Measurements from ENCODE around the gene CORO7.

The CORO7 gene

GRCh38 chr16:4426021-4426684, 9.8 kb upstream of the CORO7 start:
- peak; percentile 29 to 34 for DNase-seq (ENCODE audit: low read depth in 2 of 2)

- DNase-seq (ENCODE audit: low read depth in 2 of 2) = peak; percentile 90 to 93
Measured at GRCh38 chr16:4425378-4426020, 9.1 kb upstream of the CORO7 start, which contains the start of gene DNAJA3. Gene DNAJA3 (plus strand): TSS chr16:4425868. CDS start chr16:4425882, 14 bp downstream.

DNA sequence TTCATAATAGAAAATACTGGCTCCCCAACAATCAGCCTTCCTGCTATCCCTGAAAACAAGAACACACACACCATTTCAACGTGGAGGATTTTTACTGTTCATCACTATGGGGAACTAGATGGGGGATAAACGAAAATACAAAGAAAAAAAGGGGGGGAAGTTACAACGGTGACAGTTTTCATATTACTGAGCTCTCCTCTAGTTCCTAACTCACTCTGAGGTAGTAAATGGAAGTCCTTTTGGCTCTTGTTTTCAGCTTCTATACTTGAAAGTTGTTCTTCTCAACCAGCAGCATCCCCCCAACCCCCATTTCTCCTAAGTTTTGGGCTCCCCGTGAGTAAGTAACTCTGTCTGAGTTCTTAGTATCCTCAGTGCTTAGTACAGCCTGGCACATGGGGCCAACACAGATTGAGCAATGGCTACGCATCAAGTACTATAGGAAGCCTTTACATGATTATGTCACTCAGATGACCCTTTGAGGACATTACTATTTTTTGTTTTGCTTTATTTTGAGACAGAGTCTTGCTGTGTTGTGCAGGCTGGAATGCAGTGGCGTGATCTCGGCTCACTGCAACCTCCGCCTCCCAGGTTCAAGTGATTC, 4.2 kb upstream of the CORO7 start:
- DNase-seq (ENCODE audit: low read depth in 2 of 2) = no peak

DNA sequence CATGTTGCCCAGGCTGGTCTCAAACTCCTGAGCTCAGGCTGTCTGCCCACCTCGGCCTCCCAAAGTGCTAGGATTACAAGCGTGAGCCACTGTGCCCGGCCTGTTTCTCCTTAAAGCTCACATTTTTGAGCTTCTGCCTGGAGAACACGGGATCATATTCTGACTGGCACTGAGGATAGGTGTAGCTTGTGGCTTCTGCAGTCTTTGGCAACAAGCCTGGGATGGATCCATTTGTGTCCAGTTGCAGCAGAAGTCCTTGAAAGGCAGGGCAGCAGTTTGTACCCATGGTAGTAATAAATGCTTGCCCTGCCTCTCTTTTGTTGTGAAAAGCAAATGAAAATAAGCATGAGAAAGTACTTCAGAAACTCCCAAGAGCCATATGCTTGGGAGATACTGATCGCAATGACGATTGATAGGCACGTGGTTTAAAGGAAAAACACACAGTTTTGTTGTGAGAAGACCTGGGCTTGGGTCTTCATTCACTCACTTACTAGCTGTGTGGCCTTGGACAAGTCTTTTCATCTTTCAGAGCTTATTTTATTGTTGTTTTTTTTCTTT, 3.1 kb upstream of the CORO7 start:
- DNase-seq (ENCODE audit: low read depth in 2 of 2) = no peak

- DNase-seq (ENCODE audit: low read depth in 2 of 2) = peak; percentile 39 to 43
Measured at GRCh38 chr16:4415538-4416199, 727 bp downstream of the CORO7 start.

- DNase-seq (ENCODE audit: low read depth in 2 of 2) = peak; percentile 56 to 63
Measured at GRCh38 chr16:4414187-4414917, 2.0 kb downstream of the CORO7 start.

DNA sequence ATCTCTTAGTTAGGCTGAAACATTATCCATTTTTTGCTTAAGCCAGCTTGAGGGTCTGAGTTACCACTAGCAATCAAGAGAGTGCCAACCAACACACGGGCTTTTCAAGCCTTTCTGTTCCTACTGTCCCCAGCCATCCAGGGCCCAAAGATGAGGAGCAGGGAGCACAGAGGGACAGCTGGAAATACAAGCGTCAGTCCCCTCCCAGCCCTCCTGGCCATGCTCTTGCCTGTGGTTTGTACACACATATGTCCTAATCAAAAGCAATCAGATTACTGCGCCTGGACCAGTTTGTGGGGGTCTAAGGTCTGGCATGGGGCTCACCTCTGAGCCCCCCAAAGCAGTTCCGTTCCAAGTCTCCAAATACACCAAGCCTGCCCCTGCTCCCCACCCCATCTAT, 3.5 kb downstream of the CORO7 start:
- DNase-seq (ENCODE audit: low read depth in 2 of 2) = no peak

DNA sequence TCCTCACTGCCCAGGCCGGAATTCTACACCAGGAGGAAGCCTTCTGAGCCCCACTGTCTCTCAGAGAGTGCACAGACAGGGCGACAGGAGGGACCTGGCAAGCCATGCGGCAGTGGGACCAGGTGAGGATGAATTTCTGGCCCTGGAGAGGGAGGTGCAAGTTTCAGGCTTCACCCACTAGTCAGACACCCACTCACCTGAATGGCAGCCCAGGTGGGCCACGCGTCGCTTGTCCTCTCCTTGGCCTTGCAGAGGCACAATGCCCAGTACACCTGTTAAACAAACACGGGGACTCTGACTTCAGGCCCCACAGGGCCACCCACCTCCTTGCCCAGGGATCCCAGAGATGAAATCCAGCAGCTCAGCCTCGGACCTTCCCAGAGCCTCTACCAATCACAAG, 4.2 kb downstream of the CORO7 start:
- no peak for DNase-seq (ENCODE audit: low read depth in 2 of 2)

DNA sequence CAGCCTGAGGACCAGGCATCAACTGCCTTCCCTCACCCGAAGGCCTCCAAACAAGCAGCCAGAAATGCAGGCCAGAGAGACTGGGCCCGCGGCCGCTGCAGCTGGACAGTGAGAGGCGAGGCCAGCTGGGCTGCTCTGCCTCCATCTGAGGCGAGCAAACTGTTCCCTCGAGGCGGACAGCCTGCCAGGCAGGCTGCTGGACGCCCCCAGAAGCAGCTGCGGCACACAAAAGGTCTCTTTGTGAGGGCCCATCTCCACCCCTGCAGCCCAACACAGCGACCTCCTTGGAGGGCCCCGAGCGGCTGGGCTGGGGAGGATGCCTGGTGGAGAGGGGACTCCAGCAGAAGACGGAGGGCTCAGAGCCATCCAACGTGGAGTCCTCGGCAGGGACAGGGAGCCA, 4.7 kb downstream of the CORO7 start:
- no peak for DNase-seq (ENCODE audit: low read depth in 2 of 2)

DNA sequence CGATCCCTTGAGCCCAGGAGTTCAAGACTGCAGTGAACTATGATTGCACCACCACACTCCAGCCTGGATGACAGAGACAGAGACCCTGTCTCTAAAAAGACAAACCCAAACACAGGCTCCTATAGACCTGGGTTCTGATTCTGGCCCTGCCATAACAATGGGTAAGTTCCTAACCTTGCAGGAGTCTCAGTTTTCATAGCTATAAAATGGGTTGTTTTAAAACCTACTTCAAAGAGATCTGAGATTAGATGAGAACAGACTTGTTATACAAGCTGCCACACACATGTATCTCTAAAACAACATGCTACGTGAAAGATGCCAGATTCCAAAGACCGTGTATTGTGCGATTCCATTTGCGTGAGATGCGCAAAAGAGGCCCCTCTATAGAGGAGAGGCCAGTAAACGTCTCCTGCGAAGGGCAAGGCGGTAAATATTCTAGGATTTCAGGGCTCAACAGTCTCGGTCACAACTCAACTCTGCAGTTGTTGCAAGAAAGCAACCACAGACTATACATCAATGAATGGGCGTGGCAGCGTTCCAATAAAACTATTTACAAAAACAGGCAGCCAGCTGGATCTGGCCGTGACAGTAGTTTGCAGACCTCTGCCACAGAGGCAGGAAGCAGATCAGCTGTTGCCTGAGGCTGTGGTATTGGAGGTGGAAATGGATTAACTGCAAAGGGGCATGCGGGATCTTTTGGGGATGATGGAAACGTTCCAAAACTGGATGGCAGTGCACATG, 5.9 kb downstream of the CORO7 start:
- no peak for DNase-seq (ENCODE audit: low read depth in 2 of 2)

DNA sequence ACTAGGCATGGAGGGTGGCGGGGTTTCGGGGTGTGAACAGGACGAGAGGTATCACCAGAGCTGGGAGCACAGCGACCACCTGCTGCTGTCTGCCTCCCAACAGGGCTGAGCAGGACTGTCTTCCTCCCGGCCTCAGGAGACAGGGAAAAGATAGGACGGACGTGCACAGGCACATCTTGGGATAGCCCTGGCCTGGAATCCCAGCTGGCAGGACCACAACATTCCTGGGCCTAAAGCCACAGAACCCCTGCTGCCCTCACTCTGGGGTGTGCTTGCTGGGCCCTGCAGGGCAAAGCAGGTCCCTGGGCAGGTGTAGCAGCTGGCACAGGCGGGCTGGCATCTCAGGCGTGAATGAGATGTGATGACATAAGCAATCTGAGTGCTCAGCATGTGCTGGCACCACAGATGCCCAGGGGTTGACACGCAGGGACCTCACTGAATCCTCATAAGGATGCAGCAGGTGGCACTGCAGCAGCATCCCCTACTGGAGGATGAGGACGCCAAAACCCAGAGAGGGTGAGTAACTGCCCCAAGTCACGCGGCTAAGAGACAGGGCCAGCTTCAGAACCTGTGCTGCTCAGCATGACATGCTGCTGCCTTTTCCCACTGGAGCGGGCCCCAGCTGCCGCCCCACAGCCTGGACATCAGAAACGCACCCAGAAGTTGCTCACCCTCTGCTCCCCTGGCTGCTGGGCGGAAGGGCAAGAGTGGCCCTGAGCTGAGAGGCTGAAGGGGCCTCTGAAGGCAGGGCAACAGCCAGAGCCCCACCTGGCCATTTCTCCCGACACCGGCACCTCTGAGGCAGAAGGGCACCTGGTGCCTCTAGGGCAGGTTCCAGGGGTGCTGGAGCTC, 7.1 kb downstream of the CORO7 start:
- DNase-seq (ENCODE audit: low read depth in 2 of 2) = no peak

GRCh38 chr16:4408323-4408690, 8.1 kb downstream of the CORO7 start:
- no peak for DNase-seq (ENCODE audit: low read depth in 2 of 2)

GRCh38 chr16:4407543-4408322, 8.7 kb downstream of the CORO7 start:
- no peak for DNase-seq (ENCODE audit: low read depth in 2 of 2)

DNA sequence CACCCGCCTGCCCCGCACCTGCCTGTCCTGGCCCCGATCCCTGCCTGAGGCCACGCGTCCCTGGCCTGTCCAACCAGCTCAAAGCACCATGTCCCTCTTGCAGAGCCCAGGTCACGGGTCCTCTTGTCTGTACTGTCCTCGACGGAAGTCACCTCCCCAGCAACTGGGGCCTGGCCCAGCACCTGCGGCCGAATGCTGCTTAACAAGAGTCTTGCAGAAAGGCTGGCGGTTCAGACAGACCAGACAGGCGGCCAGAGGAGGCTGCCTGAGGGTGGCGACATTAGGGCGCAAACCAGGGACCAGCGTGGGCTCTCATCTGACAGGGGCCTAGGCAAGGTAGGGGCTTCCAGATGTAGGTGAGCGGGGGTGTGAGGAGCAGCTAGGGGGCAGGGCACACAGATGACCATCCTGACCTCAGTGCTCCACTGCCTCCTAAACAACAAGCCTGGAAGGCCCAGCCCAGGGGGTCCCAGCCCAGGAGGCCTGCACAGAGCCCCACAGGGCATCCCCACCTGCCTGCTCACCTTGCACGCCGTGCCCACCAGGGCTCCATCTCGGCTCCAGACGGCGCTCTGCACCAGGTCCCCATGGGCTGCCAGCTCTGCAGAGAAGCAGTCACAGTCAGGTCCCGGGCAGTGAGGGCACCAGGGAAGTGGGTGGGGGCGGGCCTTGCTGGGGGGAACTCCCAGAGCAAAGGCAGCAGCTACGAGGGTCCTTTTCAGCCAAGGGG, 11.3 kb downstream of the CORO7 start:
- DNase-seq (ENCODE audit: low read depth in 2 of 2) = no peak

GRCh38 chr16:4404247-4404966, 12.0 kb downstream of the CORO7 start:
- no peak for DNase-seq (ENCODE audit: low read depth in 2 of 2)

DNA sequence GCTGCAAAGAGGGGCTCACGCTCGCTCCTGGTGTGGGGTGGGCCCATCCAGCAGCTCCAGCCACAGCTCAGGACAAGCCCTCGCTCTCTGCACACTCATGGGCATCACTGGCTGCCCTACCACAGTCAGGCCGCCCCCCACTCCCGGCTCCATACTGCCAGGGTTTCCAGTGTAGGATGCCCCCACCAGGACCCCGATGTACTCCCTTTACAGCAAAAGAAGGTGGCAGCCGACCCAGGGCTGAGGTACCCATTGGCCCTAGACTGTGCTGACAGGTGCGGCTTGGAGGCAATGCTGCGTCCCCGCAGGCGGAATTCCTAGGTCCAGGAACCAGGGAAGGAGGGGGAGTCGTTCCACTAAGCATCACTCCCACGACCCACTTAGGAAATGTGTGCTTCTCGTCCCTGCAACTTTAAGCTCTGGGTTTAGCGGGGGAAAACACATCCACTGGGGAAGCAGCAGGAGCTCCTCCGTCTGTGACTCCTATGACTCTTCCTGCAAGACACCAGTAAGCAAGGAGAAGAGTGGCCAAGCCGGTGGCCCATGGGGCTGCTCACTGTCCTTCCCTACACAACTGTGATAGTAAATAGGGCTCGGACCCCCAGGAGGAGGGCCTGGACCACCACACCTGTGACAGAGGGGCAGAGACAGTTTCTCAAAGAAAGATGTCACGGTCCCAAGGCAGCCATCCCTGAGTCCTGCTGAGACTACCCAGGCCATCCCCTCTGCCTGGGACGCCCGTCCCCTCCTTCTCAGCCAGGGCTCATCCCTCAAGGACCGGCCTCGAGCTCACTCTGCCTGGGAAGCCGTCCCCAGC, 13.1 kb downstream of the CORO7 start:
- no peak for DNase-seq (ENCODE audit: low read depth in 2 of 2)

Data from stimulated activated CD4-positive, alpha-beta T cell treated with anti-CD3 and anti-CD28 coated beads, Interleukin-1b, Interleukin-23, amount 100 ng/mL, for 4 hours (primary cell).